Ishikawa (cell line): ENCODE measurements around the gene NDUFA6.

Experiments
- CEBPB ChIP-seq: IDR thresholded peaks from 2 replicates; pipeline ENCODE4 v1.6.1; 2012
- CREB1 ChIP-seq: IDR thresholded peaks from 2 replicates; pipeline ENCODE4 v1.6.1; 2012; ENCODE audit warnings: low read depth
- EP300 ChIP-seq: IDR thresholded peaks from 2 replicates; pipeline ENCODE4 v1.6.1; 2012; ENCODE audit warnings: borderline replicate concordance
- MAX ChIP-seq: IDR thresholded peaks from 2 replicates; pipeline ENCODE4 v1.6.1; 2012
- RAD21 ChIP-seq: IDR thresholded peaks from 2 replicates; pipeline ENCODE4 v1.6.1; 2012; ENCODE audit warnings: low read depth
- REST ChIP-seq: IDR thresholded peaks from 2 replicates; pipeline ENCODE4 v1.6.1; 2012; ENCODE audit warnings: low read depth, mild to moderate bottlenecking
- TAF1 ChIP-seq: IDR thresholded peaks from 2 replicates; pipeline ENCODE4 v1.6.1; 2012; ENCODE audit warnings: low read depth, mild to moderate bottlenecking
- TCF12 ChIP-seq: IDR thresholded peaks from 2 replicates; pipeline ENCODE4 v1.6.1; 2012; ENCODE audit warnings: low read depth
- TEAD4 ChIP-seq: IDR thresholded peaks from 2 replicates; pipeline ENCODE4 v1.6.1; 2012
- YY1 ChIP-seq: IDR thresholded peaks from 2 replicates; pipeline ENCODE4 v1.6.1; 2012; ENCODE audit warnings: low read depth
- ZBTB7A ChIP-seq: IDR thresholded peaks from 2 replicates; pipeline ENCODE4 v1.6.1; 2012; ENCODE audit warnings: low read depth

- TF ChIP-seq CEBPB (no peak), REST (no peak), MAX (no peak), YY1 (no peak), RAD21 (no peak), EP300 (no peak), CREB1 (no peak), TAF1 (no peak), ZBTB7A (no peak), TEAD4 (no peak), TCF12 (no peak)
Measured at GRCh38 chr22:42091455-42091782, 847 bp upstream of the NDUFA6 start.
